Endodermal cell (in vitro differentiated cells): ENCODE results near the gene FOXB1. TPM values are rescaled to one million over a fixed set of nuclear protein-coding genes. Genes with fewer than 3 reads are reported as not detected.

Source experiments
- DNase-seq: peaks from one replicate; pipeline ENCODE4 v3.0.0-alpha.2; 2017
- H3K27ac ChIP-seq: 2 replicates; pipeline ENCODE4 v1.5.1; 2013; ENCODE audit warnings: mild to moderate bottlenecking, low read depth, low read length, moderate library complexity
- H3K27me3 ChIP-seq: 2 replicates; pipeline ENCODE4 v1.6.1; 2013; ENCODE audit warnings: mild to moderate bottlenecking, low read length, moderate library complexity; ENCODE audit not compliant: insufficient read depth, control insufficient read depth, poor library complexity, severe bottlenecking
- H3K36me3 ChIP-seq: 2 replicates; pipeline ENCODE4 v1.7.0; 2013; ENCODE audit warnings: mild to moderate bottlenecking, low read length, moderate library complexity; ENCODE audit not compliant: control insufficient read depth, insufficient read depth
- H3K4me1 ChIP-seq: one replicate; pipeline ENCODE4 v1.7.0; 2013; ENCODE audit warnings: low read length; ENCODE audit not compliant: control insufficient read depth, insufficient read depth
- H3K4me3 ChIP-seq: 2 replicates; pipeline ENCODE4 v1.5.1; 2013; ENCODE audit warnings: mild to moderate bottlenecking, low read length, moderate library complexity
- H3K9ac ChIP-seq: 2 replicates; pipeline ENCODE4 v1.6.1; 2013; ENCODE audit warnings: mild to moderate bottlenecking, low read length, moderate library complexity; ENCODE audit not compliant: poor library complexity, severe bottlenecking; ENCODE audit errors: extremely low read depth
- H3K9me3 ChIP-seq: 2 replicates; pipeline ENCODE4 v1.6.1; 2013; ENCODE audit warnings: mild to moderate bottlenecking, low read length, moderate library complexity; ENCODE audit not compliant: control insufficient read depth
- H3K27ac Mint-ChIP-seq: 2 replicates; pipeline ENCODE4 v1.8.0; 2020; ENCODE audit warnings: mixed read lengths
- H3K27me3 Mint-ChIP-seq: 2 replicates; pipeline ENCODE4 v1.8.0; 2021; ENCODE audit warnings: mild to moderate bottlenecking, mixed read lengths; ENCODE audit not compliant: insufficient read depth
- H3K36me3 Mint-ChIP-seq: 2 replicates; pipeline ENCODE4 v1.8.0; 2020; ENCODE audit warnings: low read depth, mixed read lengths
- H3K4me1 Mint-ChIP-seq: 2 replicates; pipeline ENCODE4 v1.8.0; 2020; ENCODE audit warnings: mixed read lengths
- H3K4me3 Mint-ChIP-seq: 2 replicates; pipeline ENCODE4 v1.8.0; 2020; ENCODE audit warnings: mild to moderate bottlenecking, moderate library complexity, mixed read lengths
- H3K9me3 Mint-ChIP-seq: 2 replicates; pipeline ENCODE4 v1.8.0; 2020; ENCODE audit warnings: mild to moderate bottlenecking, mixed read lengths
- WGBS, 2 experiments: methylation state at CpG; one replicate each; pipeline versions ENCODE4 v1.1.5 to v1.1.7; 2013; ENCODE audit warnings: missing lambda C conversion rate in 2 of 2, mixed read lengths in 1 of 2; ENCODE audit not compliant: insufficient coverage in 1 of 2, insufficient read length in 1 of 2; 5-methylcytosine and 5-hydroxymethylcytosine counted together
- total RNA-seq, 2 donors: library from RNA; stranded (reverse); fragmentation: NEBNext Ultra II Directional in 1 of 2; extraction: Animal tissue kit (Norgen Biotek cat#: 25700) in 1 of 2; gene quantifications; 2 replicates in 1 of 2; 3 replicates in 1 of 2; pipeline ENCODE4 v1.2.1, GENCODE V29; 2021
- TF ChIP-seq, protein P1 (sequence below): fragments of 200-600 bp; sonication (generic); conservative IDR thresholded peaks from 2 replicates; pipeline ENCODE4 v1.5.0; 2021; ENCODE audit warnings: antibody characterized with exemption, mild to moderate bottlenecking

The FOXB1 gene
- total RNA-seq, 2 donors from 2014 or later: 0.73 TPM; not detected in 1

DNA sequence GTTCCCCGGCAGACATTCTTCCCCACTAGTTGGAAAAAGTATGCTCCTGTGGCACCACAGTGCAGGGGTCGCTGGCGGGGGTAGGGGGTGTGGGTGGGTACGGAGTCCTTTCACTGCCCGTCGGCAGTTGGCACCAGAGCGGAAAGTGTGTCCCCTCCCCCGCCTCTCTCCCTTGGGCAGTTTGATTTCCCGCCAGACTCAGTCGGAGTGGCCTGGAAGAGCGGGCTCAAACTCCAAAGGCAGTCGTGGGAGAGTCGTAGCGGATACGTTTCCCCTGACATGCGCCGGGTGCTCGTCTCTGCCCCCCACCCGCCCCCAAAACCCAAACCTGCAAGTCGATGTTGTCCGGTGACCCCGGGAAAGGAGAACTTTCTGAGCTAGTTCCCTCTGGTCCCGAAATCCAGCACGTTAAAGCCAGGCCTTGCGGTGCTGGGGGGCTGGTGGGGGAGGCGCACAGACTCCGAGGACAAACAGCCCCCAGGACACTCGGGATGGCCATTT, 4.4 kb upstream of the FOXB1 start:
- Mint-ChIP-seq H3K27ac (no peak overlapping the region), H3K4me3 (peak overlapping the region; percentile 70), H3K27me3 (peaks cover 94% of the 10 kb centered on the region), H3K36me3 (no peaks in the 10 kb centered on the region), H3K9me3 (no peaks in the 10 kb centered on the region), H3K4me1 (peaks cover 68% of the 10 kb centered on the region)
- H3K4me1 ChIP-seq: peaks cover 13% of the 10 kb centered on the region
- H3K36me3 ChIP-seq: no peaks in the 10 kb centered on the region
- H3K9me3 ChIP-seq: no peaks in the 10 kb centered on the region
- DNase-seq: peak; percentile 72
- peak overlapping the region; percentile 69 for H3K27ac ChIP-seq
- peak overlapping the region; percentile 59 for H3K4me3 ChIP-seq
- TF ChIP-seq, protein P1, sequence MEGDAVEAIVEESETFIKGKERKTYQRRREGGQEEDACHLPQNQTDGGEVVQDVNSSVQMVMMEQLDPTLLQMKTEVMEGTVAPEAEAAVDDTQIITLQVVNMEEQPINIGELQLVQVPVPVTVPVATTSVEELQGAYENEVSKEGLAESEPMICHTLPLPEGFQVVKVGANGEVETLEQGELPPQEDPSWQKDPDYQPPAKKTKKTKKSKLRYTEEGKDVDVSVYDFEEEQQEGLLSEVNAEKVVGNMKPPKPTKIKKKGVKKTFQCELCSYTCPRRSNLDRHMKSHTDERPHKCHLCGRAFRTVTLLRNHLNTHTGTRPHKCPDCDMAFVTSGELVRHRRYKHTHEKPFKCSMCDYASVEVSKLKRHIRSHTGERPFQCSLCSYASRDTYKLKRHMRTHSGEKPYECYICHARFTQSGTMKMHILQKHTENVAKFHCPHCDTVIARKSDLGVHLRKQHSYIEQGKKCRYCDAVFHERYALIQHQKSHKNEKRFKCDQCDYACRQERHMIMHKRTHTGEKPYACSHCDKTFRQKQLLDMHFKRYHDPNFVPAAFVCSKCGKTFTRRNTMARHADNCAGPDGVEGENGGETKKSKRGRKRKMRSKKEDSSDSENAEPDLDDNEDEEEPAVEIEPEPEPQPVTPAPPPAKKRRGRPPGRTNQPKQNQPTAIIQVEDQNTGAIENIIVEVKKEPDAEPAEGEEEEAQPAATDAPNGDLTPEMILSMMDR: no peak
- WGBS, 2 experiments: 3 to 7% methylated on average over 18 to 28 of the region's 28 CpGs
- peaks cover 100% of the 10 kb centered on the region for H3K27me3 ChIP-seq
- no peak overlapping the region for H3K9ac ChIP-seq

DNA sequence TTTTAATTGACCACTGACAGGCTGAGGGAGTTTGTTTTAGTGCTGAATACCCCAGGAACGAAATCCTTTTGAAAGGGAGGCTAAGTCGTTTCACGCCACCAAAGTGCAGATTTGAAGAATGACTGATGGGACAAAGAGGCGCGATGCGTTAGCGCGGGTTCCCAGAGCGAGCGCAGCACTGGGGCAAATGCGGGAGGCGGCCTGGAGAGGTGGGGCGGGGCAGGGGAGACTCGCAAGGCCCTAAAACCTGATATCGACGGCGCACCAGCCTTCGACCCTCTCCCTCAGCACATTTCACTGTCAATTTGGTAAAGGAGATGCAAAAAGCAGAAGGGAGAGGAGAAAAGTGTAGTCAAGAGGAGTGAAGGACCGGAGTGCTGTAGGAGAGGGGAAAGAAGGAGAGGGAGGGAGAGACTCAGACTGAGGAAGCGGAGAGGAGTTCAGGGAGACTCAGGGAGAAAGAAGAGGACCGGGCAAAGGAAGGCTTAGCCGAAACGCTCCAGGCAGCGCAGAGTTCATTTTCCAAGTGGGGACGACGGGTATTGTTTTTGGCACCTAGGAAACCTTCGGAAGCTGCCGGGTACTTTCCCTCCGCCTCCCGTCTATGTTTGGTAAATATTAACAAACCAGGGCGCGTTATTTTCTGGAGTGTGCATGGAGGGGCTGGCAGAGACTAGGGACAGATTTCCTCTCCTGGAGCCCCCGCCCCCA, 3.8 kb upstream of the FOXB1 start:
- Mint-ChIP-seq H3K4me1 (peaks cover 68% of the 10 kb centered on the region), H3K36me3 (no peaks in the 10 kb centered on the region), H3K4me3 (peak overlapping the region; percentile 70), H3K27ac (no peak overlapping the region), H3K9me3 (no peaks in the 10 kb centered on the region), H3K27me3 (peaks cover 94% of the 10 kb centered on the region)
- Histone ChIP-seq H3K9ac (no peak overlapping the region), H3K9me3 (no peaks in the 10 kb centered on the region), H3K4me3 (peak overlapping the region; percentile 59), H3K36me3 (no peaks in the 10 kb centered on the region), H3K4me1 (peaks cover 13% of the 10 kb centered on the region), H3K27me3 (peaks cover 100% of the 10 kb centered on the region), H3K27ac (peak overlapping the region; percentile 69)
- WGBS, 2 experiments: 1 to 2% methylated on average over 14 to 33 of the region's 33 CpGs
- TF ChIP-seq, protein P1: peak; percentile 34
- DNase-seq: peak; percentile 84

DNA sequence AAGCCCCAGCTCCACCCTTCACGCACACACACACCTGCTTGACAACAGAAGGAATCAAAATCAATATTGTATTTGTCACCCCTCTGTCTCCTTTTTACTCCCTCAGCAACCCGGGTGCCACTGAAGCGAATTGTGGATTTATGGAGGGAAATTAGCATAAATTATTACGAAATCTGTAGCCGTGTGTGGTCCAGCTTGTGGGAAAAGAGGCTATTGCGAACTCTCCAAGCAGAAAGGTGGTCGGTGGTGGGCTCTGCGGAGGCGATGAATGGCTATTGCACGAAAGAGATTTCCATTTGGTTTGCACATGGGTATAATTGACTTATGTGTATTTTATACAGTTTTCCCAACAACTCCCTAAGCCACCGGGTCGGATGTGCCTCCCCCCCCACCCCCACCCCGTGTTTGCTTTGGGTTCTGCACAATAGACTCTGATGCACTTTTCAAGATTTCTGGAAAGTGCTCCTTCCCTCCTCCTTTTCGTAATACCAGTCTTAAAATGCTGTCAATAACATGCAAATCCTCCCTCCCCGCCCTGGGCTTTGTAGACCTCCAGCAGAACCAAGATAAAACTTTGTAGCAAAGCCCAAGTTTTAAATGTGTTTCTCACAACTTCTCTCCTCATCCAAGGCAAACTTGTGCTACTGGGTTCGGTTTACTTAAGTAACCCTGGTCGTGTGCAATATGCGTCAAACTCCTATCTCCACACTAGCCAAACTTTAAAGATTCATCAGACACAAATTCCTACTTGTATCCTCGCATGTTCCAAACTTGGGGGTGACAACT, 3.1 kb upstream of the FOXB1 start:
- Histone ChIP-seq H3K36me3 (no peaks in the 10 kb centered on the region), H3K27ac (peak overlapping the region; percentile 69), H3K4me3 (peak overlapping the region; percentile 59), H3K27me3 (peaks cover 100% of the 10 kb centered on the region), H3K9ac (no peak overlapping the region), H3K9me3 (no peaks in the 10 kb centered on the region), H3K4me1 (peaks cover 14% of the 10 kb centered on the region)
- 0 to 1% methylated on average over 11 to 18 of the region's 19 CpGs for WGBS, 2 experiments
- peak overlapping the region; percentile 70 for H3K4me3 Mint-ChIP-seq
- peaks cover 70% of the 10 kb centered on the region for H3K4me1 Mint-ChIP-seq
- H3K27ac Mint-ChIP-seq: no peak overlapping the region
- TF ChIP-seq, protein P1: no peak
- no peaks in the 10 kb centered on the region for H3K9me3 Mint-ChIP-seq
- DNase-seq: peak; percentile 56
- peaks cover 94% of the 10 kb centered on the region for H3K27me3 Mint-ChIP-seq
- H3K36me3 Mint-ChIP-seq: no peaks in the 10 kb centered on the region
